Inflammatory macrophage (primary cell): ENCODE measurements around the gene AGBL5.
"Not testable (repeated sequence)": the region's sequence is repeated elsewhere in the genome, so short reads cannot be mapped to it uniquely, and the experiment has no call there.

Source experiments
- DNase-seq, 2 donors: peaks; one replicate each; pipeline ENCODE4 v3.0.0-alpha.2; 2020 to 2022

AGBL5 gene

DNA sequence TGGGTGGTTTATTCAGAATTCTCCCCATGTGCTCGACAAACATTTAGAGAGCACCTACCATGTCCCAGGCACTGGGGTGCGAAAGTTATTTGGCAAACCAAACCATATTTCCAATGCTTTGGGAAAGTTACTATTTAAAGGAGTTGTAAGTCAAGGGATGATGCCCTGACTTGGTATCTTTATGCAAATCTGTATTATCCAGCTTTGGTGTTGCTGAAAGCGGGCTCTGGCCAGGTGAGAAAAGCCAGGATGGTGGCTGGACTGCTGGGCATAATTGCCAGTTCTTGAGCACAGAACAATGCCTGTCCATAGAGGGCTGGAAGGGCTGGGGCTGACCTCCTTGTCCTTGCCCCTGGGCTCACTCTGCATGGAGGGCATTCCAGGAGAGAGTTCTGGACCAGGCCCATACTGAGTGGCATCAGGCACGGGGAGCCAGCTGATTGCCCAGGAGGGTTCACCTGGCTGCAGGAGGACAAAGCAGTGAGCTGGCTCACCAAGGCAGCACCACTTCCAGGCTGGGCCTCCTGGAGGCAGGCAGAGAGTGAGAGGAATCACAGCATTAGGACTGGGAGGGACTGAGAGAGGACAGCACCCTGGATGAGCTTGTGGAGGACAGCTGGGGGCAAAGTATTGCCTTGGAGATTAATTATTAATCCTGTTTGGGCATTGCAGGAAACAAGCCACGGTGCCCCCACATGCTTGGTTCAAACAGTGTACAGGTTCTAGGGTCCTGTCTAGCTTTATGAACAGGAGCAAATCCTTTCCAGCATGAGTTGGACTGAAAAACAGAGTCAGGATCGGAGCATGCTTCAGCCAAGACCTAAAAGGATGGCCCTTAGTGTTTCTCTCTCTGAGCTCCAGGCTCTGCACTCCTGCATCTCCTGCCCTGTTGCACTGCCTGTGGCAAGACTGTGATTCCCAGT, 42.2 kb downstream of the AGBL5 start:
- no peak for DNase-seq

GRCh38 chr2:27094353-27094984, 43.0 kb downstream of the AGBL5 start:
- DNase-seq, result no peak

GRCh38 chr2:27095427-27095744, 43.9 kb downstream of the AGBL5 start:
- DNase-seq, result no peak

- peak; percentile 54 to 64 for DNase-seq
These were observed 44.5 kb downstream of the AGBL5 start for GRCh38 chr2:27095745-27096651.

DNA sequence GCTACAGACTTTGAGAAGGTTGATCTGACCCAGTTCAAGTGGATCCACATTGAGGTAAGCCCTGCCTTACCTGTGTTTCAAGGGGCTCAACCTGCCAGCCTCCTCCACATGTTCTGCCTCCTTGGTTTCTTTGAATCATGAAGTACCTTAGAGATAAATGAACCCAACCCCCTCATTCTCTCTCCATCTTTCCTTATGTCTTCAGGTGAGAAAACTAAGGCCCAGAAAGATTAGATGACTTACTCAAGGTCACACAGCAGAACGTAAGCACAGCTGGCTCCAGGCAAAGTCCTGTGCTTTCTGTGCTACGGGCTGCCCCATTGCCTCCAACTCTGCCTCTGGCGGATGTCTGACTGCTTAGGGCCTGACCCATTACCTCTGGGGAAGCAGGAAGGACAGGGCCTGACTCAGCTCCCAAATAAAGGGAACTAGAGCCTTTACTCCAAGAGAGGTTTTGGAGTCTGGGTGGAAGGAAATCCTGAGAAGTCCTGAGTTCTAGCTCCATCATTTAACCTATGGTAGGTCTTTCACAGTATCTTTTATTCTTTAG, 45.4 kb downstream of the AGBL5 start:
- peak; percentile 65 to 79 for DNase-seq

DNA sequence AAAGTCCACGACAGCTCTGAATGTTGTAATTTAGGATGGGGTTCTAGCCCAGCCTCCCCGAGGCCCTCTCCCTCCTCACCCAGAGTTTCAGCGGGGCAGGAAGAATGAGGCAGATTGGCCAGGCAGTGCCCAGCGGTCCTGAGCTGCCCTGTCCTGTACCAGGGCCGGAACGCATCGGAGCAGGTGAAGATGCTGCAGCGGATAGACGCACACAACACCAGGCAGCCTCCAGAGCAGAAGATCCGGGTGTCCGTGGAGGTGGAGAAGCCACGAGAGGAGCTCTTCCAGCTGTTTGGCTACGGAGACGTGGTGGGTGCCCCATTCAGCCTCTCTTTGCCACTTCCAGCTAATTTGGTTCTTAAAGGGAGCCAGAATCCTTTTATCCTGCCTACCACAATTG, 45.9 kb downstream of the AGBL5 start:
- no peak for DNase-seq

DNA sequence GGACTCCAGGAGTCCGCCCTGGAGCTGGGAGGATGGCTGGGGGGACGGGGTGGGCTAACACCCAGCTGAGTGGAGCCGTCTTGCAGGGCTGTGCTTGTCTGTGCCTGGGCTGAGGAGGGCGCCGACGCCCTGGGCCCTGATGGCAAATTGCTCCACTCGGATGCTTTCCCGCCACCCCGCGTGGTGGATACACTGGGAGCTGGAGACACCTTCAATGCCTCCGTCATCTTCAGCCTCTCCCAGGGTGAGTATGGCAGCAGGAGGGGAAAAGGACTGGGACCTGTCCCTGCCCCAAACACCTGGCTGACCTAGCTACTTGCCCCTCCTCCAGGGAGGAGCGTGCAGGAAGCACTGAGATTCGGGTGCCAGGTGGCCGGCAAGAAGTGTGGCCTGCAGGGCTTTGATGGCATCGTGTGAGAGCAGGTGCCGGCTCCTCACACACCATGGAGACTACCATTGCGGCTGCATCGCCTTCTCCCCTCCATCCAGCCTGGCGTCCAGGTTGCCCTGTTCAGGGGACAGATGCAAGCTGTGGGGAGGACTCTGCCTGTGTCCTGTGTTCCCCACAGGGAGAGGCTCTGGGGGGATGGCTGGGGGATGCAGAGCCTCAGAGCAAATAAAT, 48.0 kb downstream of the AGBL5 start:
- no peak for DNase-seq

GRCh38 chr2:27100036-27100435, 48.6 kb downstream of the AGBL5 start:
- DNase-seq, result no peak

- no peak for DNase-seq
These were observed 50.9 kb downstream of the AGBL5 start for GRCh38 chr2:27102329-27102728.

DNA sequence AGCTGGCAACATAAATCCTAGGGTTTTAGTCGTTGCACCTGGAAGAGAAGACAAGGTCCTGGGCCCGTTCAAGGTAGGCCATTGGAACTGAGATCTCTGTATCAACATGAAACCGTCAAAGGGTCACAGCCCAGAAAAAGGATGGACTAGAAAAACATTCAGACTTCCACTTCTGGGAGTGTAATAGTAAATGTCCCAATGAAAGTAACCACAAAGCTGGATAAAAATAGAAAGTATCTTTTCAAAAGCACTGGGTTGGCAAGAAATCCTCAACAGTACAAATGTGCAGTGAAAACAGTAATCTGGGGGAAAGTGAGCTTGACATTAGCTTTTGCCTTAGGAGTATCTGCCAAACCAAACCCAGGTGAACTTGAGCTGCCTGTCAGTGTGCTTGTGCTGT, 54.5 kb downstream of the AGBL5 start:
- DNase-seq, result peak in 1 of 2 donors; percentile 18

- no peak for DNase-seq
These were observed 56.8 kb downstream of the AGBL5 start for GRCh38 chr2:27108221-27108620.

GRCh38 chr2:27109083-27109482, 57.6 kb downstream of the AGBL5 start:
- DNase-seq, result no peak

GRCh38 chr2:27110603-27111352, 59.3 kb downstream of the AGBL5 start:
- DNase-seq, result not testable (repeated sequence)

GRCh38 chr2:27111392-27112078, 60.1 kb downstream of the AGBL5 start:
- not testable (repeated sequence) for DNase-seq

DNA sequence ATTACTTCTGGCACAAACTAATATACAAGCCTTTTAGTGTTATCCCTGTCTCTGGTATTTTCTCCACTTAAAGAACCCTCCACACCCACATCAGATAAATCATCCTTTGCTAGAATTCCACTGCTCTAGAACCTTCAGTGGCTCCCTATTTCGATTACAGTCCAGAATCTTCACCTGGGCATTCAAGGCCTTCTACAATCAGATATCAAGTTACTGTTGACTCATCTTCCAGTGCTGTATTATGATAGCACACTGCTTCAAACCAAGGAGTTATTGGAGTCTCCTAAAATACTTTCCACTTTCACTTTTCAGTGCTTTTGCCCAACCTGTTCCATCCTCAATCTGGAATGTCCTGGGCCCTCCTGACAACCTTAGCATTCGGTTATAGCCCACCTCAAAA, 64.1 kb downstream of the AGBL5 start:
- no peak for DNase-seq

DNA sequence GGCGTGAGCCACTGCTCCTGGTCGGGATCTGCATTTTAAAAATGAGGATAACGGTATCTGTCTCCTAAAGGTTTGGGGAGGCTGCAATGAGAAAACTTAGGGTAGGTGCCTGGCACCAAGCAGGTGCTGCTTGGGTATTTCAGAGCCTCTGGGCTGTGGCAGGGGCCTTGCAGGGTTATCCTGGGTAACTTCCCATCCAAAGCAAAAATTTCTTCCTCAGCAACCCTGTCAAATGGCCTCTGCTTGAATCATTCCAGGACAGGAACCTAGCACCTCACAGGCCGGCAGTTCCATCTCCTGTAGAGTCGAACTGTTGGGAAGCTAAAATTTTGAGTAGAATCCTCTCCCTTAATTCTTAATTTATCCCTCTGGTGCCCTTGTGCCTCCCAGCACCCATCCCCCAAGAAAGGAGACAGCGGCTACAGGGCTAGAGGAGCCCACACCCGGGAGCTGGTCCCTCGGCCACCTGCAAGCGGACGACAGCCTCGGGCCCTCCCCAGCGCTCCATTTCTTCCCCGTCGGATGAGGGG, 66.6 kb downstream of the AGBL5 start:
- DNase-seq, result no peak

DNA sequence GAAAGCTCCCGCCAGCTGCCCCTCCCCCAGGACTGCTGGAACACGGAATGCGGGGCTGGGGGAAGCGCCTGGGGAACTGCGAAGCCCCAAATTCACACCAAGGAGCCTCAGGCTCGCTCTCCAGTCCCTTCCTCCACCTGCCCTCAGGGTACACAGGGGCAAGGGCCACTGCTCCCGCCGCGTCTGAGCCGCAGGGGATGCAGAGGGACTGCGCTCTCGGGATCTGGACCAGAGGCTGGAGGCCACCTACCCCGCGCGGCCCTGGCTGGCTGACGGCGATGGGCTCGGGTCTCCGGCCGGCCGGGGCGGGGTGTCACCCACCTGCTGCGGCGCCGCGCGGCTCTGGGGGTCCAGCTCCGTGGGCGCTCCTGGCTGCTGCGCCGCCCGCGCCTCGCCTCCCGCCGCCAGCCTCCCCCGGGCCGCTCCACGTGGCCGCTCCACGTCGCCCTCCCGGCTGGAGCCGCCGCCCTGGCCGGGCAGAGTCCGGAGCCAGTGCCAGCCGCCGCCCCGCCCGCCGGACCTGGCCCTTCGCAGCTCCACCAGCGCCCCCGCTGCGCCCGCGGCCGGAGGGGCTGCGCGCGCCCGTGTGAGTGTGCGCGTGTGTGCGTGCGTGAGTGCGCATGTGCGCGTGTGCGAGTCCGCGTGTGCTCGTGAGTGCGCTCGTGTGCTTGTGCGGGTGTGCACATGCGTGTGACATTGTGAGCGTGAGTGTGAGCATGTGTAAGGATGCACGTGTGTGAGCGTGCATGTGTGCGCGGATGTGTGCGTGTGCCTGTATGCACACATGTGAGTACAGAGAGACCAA, 67.3 kb downstream of the AGBL5 start, which contains the start of gene CGREF1:
Gene CGREF1 (minus strand): TSS at position 604 of the 805 bp plus-strand sequence. CDS start 14,762 bp downstream, outside the sequence.
- no peak for DNase-seq

DNA sequence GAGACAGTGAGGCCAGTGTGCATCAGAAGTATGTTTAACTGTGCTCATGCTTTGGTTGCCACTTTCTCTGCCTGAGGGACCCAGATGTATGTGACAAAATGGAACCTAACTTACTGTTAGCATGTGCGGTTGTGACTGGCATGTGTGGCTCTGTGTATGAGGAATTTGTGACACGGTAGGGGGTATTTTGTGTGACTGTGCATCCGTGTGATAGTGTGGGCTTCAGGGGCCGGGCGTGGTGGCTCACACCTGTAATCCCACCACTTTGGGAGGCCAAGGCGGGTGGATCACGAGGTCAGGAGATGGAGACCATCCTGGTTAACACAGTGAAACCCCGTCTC, 67.8 kb downstream of the AGBL5 start:
- not testable (repeated sequence) for DNase-seq
